Keratinocyte (primary cell): ENCODE measurements around the gene GABRB2. TPM values are rescaled to one million over a fixed set of nuclear protein-coding genes. Genes with fewer than 3 reads are reported as not detected.
"Not testable (repeated sequence)": the region's sequence is repeated elsewhere in the genome, so short reads cannot be mapped to it uniquely, and the experiment has no call there.

Experiments used
- DNase-seq: peaks from one replicate; pipeline ENCODE4 v3.0.0-alpha.2; 2011; ENCODE audit warnings: low read depth, missing footprints, low spot score
- FAIRE-seq: peaks from 2 replicates; lab custom pipeline; 2011; peaks lifted over from hg19 to GRCh38; lab: Jason Lieb, UNC
- H2AFZ ChIP-seq: 2 replicates; pipeline ENCODE4 v1.6.0; 2012; ENCODE audit warnings: low read length, control low read depth, inconsistent platforms; ENCODE audit not compliant: control insufficient read depth
- H3K27ac ChIP-seq: 2 replicates; pipeline ENCODE4 v1.5.1; 2011; ENCODE audit warnings: low read length; ENCODE audit not compliant: control insufficient read depth, insufficient read depth
- H3K27me3 ChIP-seq: 3 replicates; pipeline ENCODE4 v1.6.0; 2011; ENCODE audit warnings: low read length; ENCODE audit not compliant: control insufficient read depth, insufficient read depth; ENCODE audit errors: extremely low read depth
- H3K36me3 ChIP-seq, 2 experiments: 2 replicates in 1 of 2; 3 replicates in 1 of 2; pipeline ENCODE4 v1.5.1; 2011; ENCODE audit warnings: low read length in 2 of 2, mild to moderate bottlenecking in 1 of 2; ENCODE audit not compliant: control insufficient read depth in 2 of 2, insufficient read depth in 2 of 2; ENCODE audit errors: extremely low read depth in 1 of 2
- H3K4me1 ChIP-seq: 3 replicates; pipeline ENCODE4 v1.5.1; 2011; ENCODE audit warnings: low read length; ENCODE audit not compliant: control insufficient read depth, insufficient read depth; ENCODE audit errors: extremely low read depth
- H3K4me2 ChIP-seq: 3 replicates; pipeline ENCODE4 v1.6.0; 2011; ENCODE audit warnings: low read depth, low read length; ENCODE audit not compliant: control insufficient read depth, insufficient read depth; ENCODE audit errors: extremely low read depth
- H3K4me3 ChIP-seq, 3 experiments: fragments of 200-600 bp in 1 of 3; sonication (generic) in 1 of 3; 2 replicates in 2 of 3; 3 replicates in 1 of 3; pipeline ENCODE4 v1.5.1; 2011 to 2016; ENCODE audit warnings: low read length in 3 of 3, mild to moderate bottlenecking in 3 of 3, control low read depth in 2 of 3, inconsistent platforms in 1 of 3, low read depth in 1 of 3, mixed read lengths in 1 of 3, mixed run types in 1 of 3, moderate library complexity in 1 of 3; ENCODE audit not compliant: control insufficient read depth in 2 of 3, insufficient read depth in 2 of 3; ENCODE audit errors: extremely low read depth in 1 of 3
- H3K79me2 ChIP-seq: 2 replicates; pipeline ENCODE4 v1.6.0; 2012; ENCODE audit warnings: low read length; ENCODE audit not compliant: control insufficient read depth, insufficient read depth
- H3K9ac ChIP-seq: 3 replicates; pipeline ENCODE4 v1.6.0; 2011; ENCODE audit warnings: low read length; ENCODE audit not compliant: control insufficient read depth, insufficient read depth; ENCODE audit errors: extremely low read depth
- H3K9me1 ChIP-seq: 3 replicates; pipeline ENCODE4 v1.6.0; 2011; ENCODE audit warnings: low read length; ENCODE audit not compliant: control insufficient read depth, insufficient read depth; ENCODE audit errors: extremely low read depth
- H3K9me3 ChIP-seq: 2 replicates; pipeline ENCODE4 v1.5.1; 2012; ENCODE audit warnings: low read depth, low read length; ENCODE audit not compliant: control insufficient read depth
- H4K20me1 ChIP-seq: 3 replicates; pipeline ENCODE4 v1.6.0; 2011; ENCODE audit warnings: low read length; ENCODE audit not compliant: control insufficient read depth, insufficient read depth; ENCODE audit errors: extremely low read depth
- CTCF ChIP-seq, 3 experiments: IDR thresholded peaks in 1 of 3; conservative IDR thresholded peaks in 1 of 3; optimal IDR thresholded peaks in 1 of 3; 2 replicates in 2 of 3; 3 replicates in 1 of 3; pipeline versions ENCODE3 to v1.5.1; 2011; ENCODE audit warnings: low read length in 3 of 3, mild to moderate bottlenecking in 3 of 3, moderate library complexity in 2 of 3, control low read depth in 1 of 3, inconsistent platforms in 1 of 3; ENCODE audit not compliant: insufficient read depth in 2 of 3; ENCODE audit errors: extremely low read depth in 1 of 3
- EZH2 ChIP-seq: IDR thresholded peaks from one replicate; pipeline ENCODE4 v1.6.1; 2012; ENCODE audit warnings: inconsistent platforms, mild to moderate bottlenecking, low read length, moderate library complexity
- dilution Hi-C: fragments of 300-500 bp; cut with MboI; formaldehyde crosslinking; loops from one replicate; pipeline ENCODE4 v1.7.0; 2020; ENCODE audit warnings: low sequenced_read_pairs; ENCODE audit not compliant: extremely low pct_ligation_motif_present
- polyA plus RNA-seq, 5 experiments: library from polyadenylated mRNA; depleted of rRNA in 3 of 5; stranded (reverse) in 3 of 5; stranded (forward) in 1 of 5; unstranded in 1 of 5; fragments of >200 nt; gene quantifications; 1 replicate in 1 of 5; 2 replicates in 3 of 5; 3 replicates in 1 of 5; pipeline versions ENCODE4 v1.2.1 to v1.2.3, GENCODE V29; 2011 to 2012; ENCODE audit warnings: missing spikeins in 2 of 5, low read depth in 1 of 5, low replicate concordance in 1 of 5

The GABRB2 gene
- polyA plus RNA-seq, 1 donor (not counting 4 experiments of a cell fraction or from before 2014, with no cell fraction given) = not detected

- Histone ChIP-seq H2AFZ (no peak overlapping the region), H3K9me3 (no peaks in the 10 kb centered on the region), H3K4me2 (no peak overlapping the region), H3K79me2 (no peaks in the 10 kb centered on the region), H3K27me3 (no peaks in the 10 kb centered on the region), H3K27ac (no peak overlapping the region), H3K9me1 (no peaks in the 10 kb centered on the region), H4K20me1 (no peaks in the 10 kb centered on the region), H3K4me3 (no peak overlapping the region), H3K9ac (no peak overlapping the region), H3K36me3 (no peaks in the 10 kb centered on the region), H3K4me1 (no peaks in the 10 kb centered on the region)
- FAIRE-seq (no peak), DNase-seq (no peak)
- dilution Hi-C loops = no loop called here
- TF ChIP-seq EZH2 (no peak), CTCF (optimal IDR thresholded peaks at IDR 0.05 in 1 of 3, IDR thresholded peaks at IDR 0.05 in 1 of 3, conservative IDR thresholded peaks at IDR 0.05 in 1 of 3; ENCODE audit: extremely low read depth in 1 of 3, insufficient read depth in 2 of 3, low read length in 3 of 3) (no peak)
Measured at GRCh38 chr5:161258438-161258837, 288.1 kb downstream of the GABRB2 start.

GRCh38 chr5:161256957-161257356, 289.6 kb downstream of the GABRB2 start:
- H3K36me3 ChIP-seq = no peaks in the 10 kb centered on the region
- no peak overlapping the region for H2AFZ ChIP-seq
- DNase-seq (no peak), FAIRE-seq (no peak)
- H3K4me2 ChIP-seq = no peak overlapping the region
- dilution Hi-C loops = no loop called here
- no peaks in the 10 kb centered on the region for H3K27me3 ChIP-seq
- no peaks in the 10 kb centered on the region for H3K4me1 ChIP-seq
- no peak overlapping the region for H3K9ac ChIP-seq
- no peak overlapping the region for H3K4me3 ChIP-seq
- TF ChIP-seq EZH2 = no peak
- H3K9me1 ChIP-seq = no peaks in the 10 kb centered on the region
- no peak overlapping the region for H3K27ac ChIP-seq
- no peaks in the 10 kb centered on the region for H3K9me3 ChIP-seq
- no peaks in the 10 kb centered on the region for H4K20me1 ChIP-seq
- H3K79me2 ChIP-seq = no peaks in the 10 kb centered on the region

- H3K36me3 ChIP-seq, H3K9me1 ChIP-seq, H3K9me3 ChIP-seq, dilution Hi-C loops, H4K20me1 ChIP-seq, H3K4me3 ChIP-seq, H2AFZ ChIP-seq, DNase-seq, H3K27ac ChIP-seq, H3K4me1 ChIP-seq, H3K79me2 ChIP-seq, H3K4me2 ChIP-seq, H3K27me3 ChIP-seq, FAIRE-seq, H3K9ac ChIP-seq: not testable (repeated sequence)
Measured at GRCh38 chr5:161252955-161253354, 293.6 kb downstream of the GABRB2 start.
